GM19438 (cell line): Measurements from ENCODE around the gene VWA3B.
"Not testable (repeated sequence)": the region's sequence is repeated elsewhere in the genome, so short reads cannot be mapped to it uniquely, and the experiment has no call there.

Experiments used
- ATAC-seq: cut with Tn5 transposase; IDR thresholded peaks from one replicate; pipeline ENCODE4 v1.9.1; 2021; ENCODE audit warnings: low read depth; ENCODE audit not compliant: unreplicated experiment

The VWA3B gene

GRCh38 chr2:98086491-98087446, at the start of gene VWA3B:
TSS of gene VWA3B (plus strand) at chr2:98087167. CDS start at chr2:98093093, 5,926 bp downstream.
- ATAC-seq: no peak

GRCh38 chr2:98037206-98037605, 49.8 kb upstream of the VWA3B start:
- ATAC-seq: no peak

- ATAC-seq: no peak
These were observed 49.2 kb upstream of the VWA3B start for GRCh38 chr2:98037666-98038336.

- no peak for ATAC-seq
These were observed 47.7 kb upstream of the VWA3B start for GRCh38 chr2:98039085-98039756.

GRCh38 chr2:98040331-98040939, 46.5 kb upstream of the VWA3B start:
- no peak for ATAC-seq

GRCh38 chr2:98043101-98043500, 43.9 kb upstream of the VWA3B start:
- ATAC-seq: no peak

- ATAC-seq: not testable (repeated sequence)
These were observed 42.2 kb upstream of the VWA3B start for GRCh38 chr2:98044730-98045129.

- no peak for ATAC-seq
These were observed 36.9 kb upstream of the VWA3B start for GRCh38 chr2:98050070-98050469.

GRCh38 chr2:98058191-98058975, 28.6 kb upstream of the VWA3B start:
- no peak for ATAC-seq

- ATAC-seq: no peak
These were observed 26.7 kb upstream of the VWA3B start for GRCh38 chr2:98060277-98060676.

GRCh38 chr2:98063291-98063854, 23.6 kb upstream of the VWA3B start:
- ATAC-seq: no peak

- no peak for ATAC-seq
These were observed 21.2 kb upstream of the VWA3B start for GRCh38 chr2:98065808-98066207.

GRCh38 chr2:98067160-98067559, 19.8 kb upstream of the VWA3B start:
- ATAC-seq: no peak

GRCh38 chr2:98070081-98070480, 16.9 kb upstream of the VWA3B start:
- no peak for ATAC-seq

- ATAC-seq: no peak
These were observed 14.5 kb upstream of the VWA3B start for GRCh38 chr2:98072442-98072841.

- no peak for ATAC-seq
These were observed 8.3 kb upstream of the VWA3B start for GRCh38 chr2:98078701-98079100.

- ATAC-seq: no peak
These were observed 2.7 kb upstream of the VWA3B start for GRCh38 chr2:98084151-98084868.

GRCh38 chr2:98084869-98085238, 2.1 kb upstream of the VWA3B start:
- no peak for ATAC-seq

GRCh38 chr2:98085649-98086048, 1.3 kb upstream of the VWA3B start:
- ATAC-seq: no peak
